ENCODE measurements around the gene CDH10. TPM values are rescaled to one million over a fixed set of nuclear protein-coding genes. Genes with fewer than 3 reads are reported as not detected.
A peak's percentile ranks its signal among the peaks of the same experiment; 100 is the strongest.

Gene CDH10
- total RNA-seq, 1 donor from 2014 or later, result 11.0 TPM

GRCh38 chr5:24649531-24649930, 4.8 kb upstream of the CDH10 start:
- no peak overlapping the region for H3K4me3 Mint-ChIP-seq (ENCODE audit: low read depth)
- no peaks in the 10 kb centered on the region for H3K27me3 Mint-ChIP-seq
- peak overlapping the region; percentile 69 for H3K27ac Mint-ChIP-seq
- peaks cover 39% of the 10 kb centered on the region for H3K4me1 Mint-ChIP-seq (ENCODE audit: low read depth)
- no peaks in the 10 kb centered on the region for H3K36me3 Mint-ChIP-seq (ENCODE audit: insufficient read depth)
- DNase-seq (ENCODE audit: low spot score, unreplicated experiment), result no peak
- no peak for TF ChIP-seq CTCF (IDR thresholded peaks at IDR 0.05; ENCODE audit: unreplicated experiment)
- H3K9me3 Mint-ChIP-seq (ENCODE audit: low read depth), result peaks cover 7% of the 10 kb centered on the region

- Mint-ChIP-seq H3K4me3 (ENCODE audit: low read depth) (no peak overlapping the region), H3K27me3 (no peaks in the 10 kb centered on the region), H3K9me3 (ENCODE audit: low read depth) (no peaks in the 10 kb centered on the region), H3K27ac (no peak overlapping the region), H3K36me3 (ENCODE audit: insufficient read depth) (no peaks in the 10 kb centered on the region), H3K4me1 (ENCODE audit: low read depth) (peaks cover 44% of the 10 kb centered on the region)
- DNase-seq (ENCODE audit: low spot score, unreplicated experiment), result no peak
- TF ChIP-seq CTCF (IDR thresholded peaks at IDR 0.05; ENCODE audit: unreplicated experiment), result no peak
Observed at GRCh38 chr5:24646915-24647314, 2.1 kb upstream of the CDH10 start.

DNA sequence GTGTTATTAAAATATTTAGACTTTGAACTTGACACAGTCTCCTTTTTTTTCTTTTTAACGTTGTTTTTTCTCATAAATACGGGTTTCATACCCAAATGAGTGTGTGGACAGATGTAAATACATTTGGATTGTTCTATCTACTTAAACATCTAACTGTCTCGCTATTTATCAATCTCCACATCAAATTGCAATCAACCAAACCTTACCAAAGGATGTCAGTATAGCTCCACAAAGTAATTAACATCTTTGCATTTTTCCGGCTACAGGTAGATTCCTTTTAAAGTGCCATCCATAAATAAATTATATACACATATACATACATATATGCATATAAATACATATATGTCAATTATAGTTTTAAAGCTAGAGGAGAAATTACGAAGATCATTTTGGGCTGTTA, 705 bp upstream of the CDH10 start:
- H3K27me3 Mint-ChIP-seq, result no peaks in the 10 kb centered on the region
- peak overlapping the region; percentile 65 for H3K4me3 Mint-ChIP-seq (ENCODE audit: low read depth)
- no peak for DNase-seq (ENCODE audit: low spot score, unreplicated experiment)
- peaks cover 46% of the 10 kb centered on the region for H3K4me1 Mint-ChIP-seq (ENCODE audit: low read depth)
- H3K36me3 Mint-ChIP-seq (ENCODE audit: insufficient read depth), result no peaks in the 10 kb centered on the region
- H3K9me3 Mint-ChIP-seq (ENCODE audit: low read depth), result no peaks in the 10 kb centered on the region
- TF ChIP-seq CTCF (IDR thresholded peaks at IDR 0.05; ENCODE audit: unreplicated experiment), result no peak
- H3K27ac Mint-ChIP-seq, result no peak overlapping the region

DNA sequence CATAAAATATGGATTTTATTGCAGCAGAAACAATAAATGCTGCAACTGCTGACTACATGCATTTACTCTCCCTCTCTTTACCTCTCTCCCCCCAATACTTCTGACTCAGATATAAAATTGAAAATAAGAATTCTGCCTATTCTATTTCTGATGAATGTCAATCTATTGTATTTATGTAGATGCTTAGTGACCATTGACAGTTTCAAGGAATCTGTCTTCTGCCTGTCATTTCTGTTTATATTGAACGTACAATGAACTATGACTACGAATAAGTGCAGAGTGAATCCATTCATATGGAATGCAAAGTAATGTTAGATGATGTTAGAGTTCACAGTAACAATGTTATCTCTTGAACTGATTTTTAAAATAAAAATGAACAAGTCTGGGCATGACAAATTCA, 898 bp downstream of the CDH10 start:
- Mint-ChIP-seq H3K27ac (no peak overlapping the region), H3K4me3 (ENCODE audit: low read depth) (peak overlapping the region; percentile 67)
- TF ChIP-seq CTCF (IDR thresholded peaks at IDR 0.05; ENCODE audit: unreplicated experiment), result no peak

DNA sequence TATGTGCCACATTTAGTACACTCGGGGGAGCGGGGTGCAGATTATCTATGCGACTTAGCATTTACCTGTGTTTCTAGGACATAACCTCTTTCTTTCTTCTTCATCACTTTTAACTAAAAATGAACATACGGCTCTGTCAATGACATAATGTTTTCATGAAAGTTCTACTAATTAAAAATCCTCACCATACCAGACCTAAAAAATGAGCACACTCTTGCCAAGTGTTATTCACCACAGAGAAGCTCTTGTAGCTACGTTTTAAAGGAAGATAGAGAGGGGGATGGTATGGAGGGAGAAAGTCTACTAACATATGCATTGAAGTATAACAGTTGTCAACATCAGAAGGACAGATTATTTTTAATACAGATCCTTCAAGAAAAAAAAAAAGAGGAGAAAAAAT, 1.6 kb downstream of the CDH10 start:
- no peak for TF ChIP-seq CTCF (IDR thresholded peaks at IDR 0.05; ENCODE audit: unreplicated experiment)
- DNase-seq (ENCODE audit: low spot score, unreplicated experiment), result no peak
- Mint-ChIP-seq H3K36me3 (ENCODE audit: insufficient read depth) (no peaks in the 10 kb centered on the region), H3K4me3 (ENCODE audit: low read depth) (peak overlapping the region; percentile 67), H3K9me3 (ENCODE audit: low read depth) (no peaks in the 10 kb centered on the region), H3K27ac (no peak overlapping the region), H3K27me3 (no peaks in the 10 kb centered on the region), H3K4me1 (ENCODE audit: low read depth) (peaks cover 31% of the 10 kb centered on the region)

More for the DNA sequence above, 898 bp downstream of the CDH10 start:
- no peaks in the 10 kb centered on the region for H3K9me3 Mint-ChIP-seq (ENCODE audit: low read depth)
- no peak for DNase-seq (ENCODE audit: low spot score, unreplicated experiment)
- H3K27me3 Mint-ChIP-seq, result no peaks in the 10 kb centered on the region
- no peaks in the 10 kb centered on the region for H3K36me3 Mint-ChIP-seq (ENCODE audit: insufficient read depth)
- H3K4me1 Mint-ChIP-seq (ENCODE audit: low read depth), result peaks cover 36% of the 10 kb centered on the region

Measured in progenitor cell of endocrine pancreas (in vitro differentiated cells).